ENCODE results near the gene ARID3C.

Gene ARID3C

DNA sequence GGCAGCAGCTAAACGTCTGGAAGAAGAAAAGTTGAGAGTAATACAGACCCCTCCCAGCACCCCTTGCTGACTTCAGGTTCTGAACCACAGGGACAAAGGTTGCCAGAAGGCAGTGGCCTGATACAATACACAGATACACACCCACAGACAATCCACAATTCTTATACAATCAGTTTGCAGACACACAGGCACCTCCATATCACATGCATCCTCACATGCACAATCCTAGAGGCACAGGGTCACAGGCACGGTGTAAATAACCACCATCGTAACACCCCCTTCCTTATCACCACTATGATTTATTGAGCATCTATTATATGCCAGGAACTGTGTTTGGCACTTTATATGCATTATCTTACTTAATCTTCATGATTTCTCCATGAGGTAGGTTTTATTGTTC is 47.5 kb downstream of the ARID3C start:
- TF ChIP-seq ZNF8 (CRISPR knock-in tag; IDR thresholded peaks at IDR 0.05) (no peak), OSR1 (CRISPR knock-in tag; IDR thresholded peaks at IDR 0.05) (no peak), ARNTL (CRISPR knock-in tag; IDR thresholded peaks at IDR 0.05; ENCODE audit: borderline replicate concordance, low read depth) (no peak), CSDC2 (CRISPR knock-in tag; IDR thresholded peaks at IDR 0.05) (no peak), BACH2 (CRISPR knock-in tag; IDR thresholded peaks at IDR 0.05; ENCODE audit: borderline replicate concordance) (no peak), ISL1 (CRISPR knock-in tag; IDR thresholded peaks at IDR 0.05) (no peak), ZNF70 (CRISPR knock-in tag; IDR thresholded peaks at IDR 0.05) (no peak), RARB (CRISPR knock-in tag; IDR thresholded peaks at IDR 0.05) (no peak), ESRRG (CRISPR knock-in tag; IDR thresholded peaks at IDR 0.05) (no peak), ZFP3 (CRISPR knock-in tag; IDR thresholded peaks at IDR 0.05) (no peak), ZC3H10 (CRISPR knock-in tag; IDR thresholded peaks at IDR 0.05) (no peak), ZNF565 (CRISPR knock-in tag; conservative IDR thresholded peaks at IDR 0.05; ENCODE audit: low read depth) (no peak), PPARA (CRISPR knock-in tag; IDR thresholded peaks at IDR 0.05; ENCODE audit: borderline replicate concordance) (no peak), ZFP30 (CRISPR knock-in tag; IDR thresholded peaks at IDR 0.05) (no peak)
- TF ChIP-seq, protein P1, sequence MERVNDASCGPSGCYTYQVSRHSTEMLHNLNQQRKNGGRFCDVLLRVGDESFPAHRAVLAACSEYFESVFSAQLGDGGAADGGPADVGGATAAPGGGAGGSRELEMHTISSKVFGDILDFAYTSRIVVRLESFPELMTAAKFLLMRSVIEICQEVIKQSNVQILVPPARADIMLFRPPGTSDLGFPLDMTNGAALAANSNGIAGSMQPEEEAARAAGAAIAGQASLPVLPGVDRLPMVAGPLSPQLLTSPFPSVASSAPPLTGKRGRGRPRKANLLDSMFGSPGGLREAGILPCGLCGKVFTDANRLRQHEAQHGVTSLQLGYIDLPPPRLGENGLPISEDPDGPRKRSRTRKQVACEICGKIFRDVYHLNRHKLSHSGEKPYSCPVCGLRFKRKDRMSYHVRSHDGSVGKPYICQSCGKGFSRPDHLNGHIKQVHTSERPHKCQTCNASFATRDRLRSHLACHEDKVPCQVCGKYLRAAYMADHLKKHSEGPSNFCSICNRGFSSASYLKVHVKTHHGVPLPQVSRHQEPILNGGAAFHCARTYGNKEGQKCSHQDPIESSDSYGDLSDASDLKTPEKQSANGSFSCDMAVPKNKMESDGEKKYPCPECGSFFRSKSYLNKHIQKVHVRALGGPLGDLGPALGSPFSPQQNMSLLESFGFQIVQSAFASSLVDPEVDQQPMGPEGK (CRISPR knock-in tag; IDR thresholded peaks at IDR 0.05; ENCODE audit: borderline replicate concordance): no peak
- TF ChIP-seq, protein P2, sequence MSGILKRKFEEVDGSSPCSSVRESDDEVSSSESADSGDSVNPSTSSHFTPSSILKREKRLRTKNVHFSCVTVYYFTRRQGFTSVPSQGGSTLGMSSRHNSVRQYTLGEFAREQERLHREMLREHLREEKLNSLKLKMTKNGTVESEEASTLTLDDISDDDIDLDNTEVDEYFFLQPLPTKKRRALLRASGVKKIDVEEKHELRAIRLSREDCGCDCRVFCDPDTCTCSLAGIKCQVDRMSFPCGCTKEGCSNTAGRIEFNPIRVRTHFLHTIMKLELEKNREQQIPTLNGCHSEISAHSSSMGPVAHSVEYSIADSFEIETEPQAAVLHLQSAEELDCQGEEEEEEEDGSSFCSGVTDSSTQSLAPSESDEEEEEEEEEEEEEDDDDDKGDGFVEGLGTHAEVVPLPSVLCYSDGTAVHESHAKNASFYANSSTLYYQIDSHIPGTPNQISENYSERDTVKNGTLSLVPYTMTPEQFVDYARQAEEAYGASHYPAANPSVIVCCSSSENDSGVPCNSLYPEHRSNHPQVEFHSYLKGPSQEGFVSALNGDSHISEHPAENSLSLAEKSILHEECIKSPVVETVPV (CRISPR knock-in tag; IDR thresholded peaks at IDR 0.05): no peak
- no peak for ATAC-seq

GRCh38 chr9:34580358-34580757 is 48.5 kb downstream of the ARID3C start:
- TF ChIP-seq, protein P2 (CRISPR knock-in tag; IDR thresholded peaks at IDR 0.05): no peak
- no peak for ATAC-seq

- TF ChIP-seq ISL1 (CRISPR knock-in tag; IDR thresholded peaks at IDR 0.05): no peak
- TF ChIP-seq POU6F1 (CRISPR knock-in tag; IDR thresholded peaks at IDR 0.05; ENCODE audit: borderline replicate concordance, low read depth): no peak
- no peak for TF ChIP-seq TSHZ2 (CRISPR knock-in tag; IDR thresholded peaks at IDR 0.05)
- TF ChIP-seq ARNTL (CRISPR knock-in tag; IDR thresholded peaks at IDR 0.05; ENCODE audit: borderline replicate concordance, low read depth): no peak
- TF ChIP-seq BACH2 (CRISPR knock-in tag; IDR thresholded peaks at IDR 0.05; ENCODE audit: borderline replicate concordance): no peak
- TF ChIP-seq ZNF70 (CRISPR knock-in tag; IDR thresholded peaks at IDR 0.05): no peak
- TF ChIP-seq ZNF8 (CRISPR knock-in tag; IDR thresholded peaks at IDR 0.05): no peak
- TF ChIP-seq, protein P1 (CRISPR knock-in tag; IDR thresholded peaks at IDR 0.05; ENCODE audit: borderline replicate concordance): no peak
- no peak for TF ChIP-seq RARB (CRISPR knock-in tag; IDR thresholded peaks at IDR 0.05)
- TF ChIP-seq ESRRG (CRISPR knock-in tag; IDR thresholded peaks at IDR 0.05): no peak
- no peak for TF ChIP-seq ZNF565 (CRISPR knock-in tag; conservative IDR thresholded peaks at IDR 0.05; ENCODE audit: low read depth)
- TF ChIP-seq, protein P2 (CRISPR knock-in tag; IDR thresholded peaks at IDR 0.05): no peak
- no peak for TF ChIP-seq ZFP3 (CRISPR knock-in tag; IDR thresholded peaks at IDR 0.05)
Observed at GRCh38 chr9:34579808-34580163, 49.1 kb downstream of the ARID3C start.

More at GRCh38 chr9:34579808-34580163, 49.1 kb downstream of the ARID3C start:
- ATAC-seq: no peak

Measured in SK-N-SH treated with all-trans-retinoic acid at 6 μM for 48 hours (cell line).